GM12878 (cell line): ENCODE measurements around the gene CCDC178.

Experiments
- ELK1 ChIP-seq: IDR thresholded peaks from 2 replicates; pipeline ENCODE4 v1.6.1; 2012; ENCODE audit warnings: low read depth, low read length, improper control_type of control experiment
- ETV6 ChIP-seq, 2 experiments: fragments of 450-650 bp in 1 of 2; IDR thresholded peaks in 1 of 2; conservative IDR thresholded peaks in 1 of 2; 2 replicates each; pipeline ENCODE4 v1.6.1; 2014; ENCODE audit warnings: antibody characterized with exemption in 1 of 2, borderline replicate concordance in 1 of 2, low read depth in 1 of 2, mild to moderate bottlenecking in 1 of 2, moderate library complexity in 1 of 2
- EZH2 ChIP-seq: IDR thresholded peaks from 2 replicates; pipeline ENCODE4 v1.6.1; 2012; ENCODE audit warnings: low read depth, mild to moderate bottlenecking, control low read depth, inconsistent platforms, low read length, borderline replicate concordance; ENCODE audit not compliant: control insufficient read depth
- FOS ChIP-seq: IDR thresholded peaks from 3 replicates; pipeline ENCODE4 v1.6.1; 2011; ENCODE audit warnings: borderline replicate concordance; ENCODE audit not compliant: insufficient read length; ENCODE audit errors: extremely low read depth
- FOXM1 ChIP-seq: IDR thresholded peaks from 2 replicates; pipeline ENCODE4 v1.6.1; 2012; ENCODE audit warnings: low read depth, mild to moderate bottlenecking, inconsistent platforms, low read length, moderate library complexity
- MAX ChIP-seq: IDR thresholded peaks from 2 replicates; pipeline ENCODE4 v1.6.1; 2012; ENCODE audit warnings: low read depth, low read length, improper control_type of control experiment
- MTA3 ChIP-seq: IDR thresholded peaks from 2 replicates; pipeline ENCODE4 v1.6.1; 2012; ENCODE audit warnings: low read length, inconsistent platforms, borderline replicate concordance
- PKNOX1 ChIP-seq: fragments of 450-650 bp; IDR thresholded peaks from 2 replicates; pipeline ENCODE4 v1.6.1; 2016; ENCODE audit warnings: mild to moderate bottlenecking
- POLR2A ChIP-seq: IDR thresholded peaks from 2 replicates; pipeline ENCODE4 v1.6.1; 2011; ENCODE audit warnings: low read depth, mild to moderate bottlenecking, low read length
- RCOR1 ChIP-seq: conservative IDR thresholded peaks from 2 replicates; pipeline ENCODE4 v1.6.1; 2012; ENCODE audit warnings: low read depth, low read length, improper control_type of control experiment
- SP1 ChIP-seq: IDR thresholded peaks from one replicate; pipeline ENCODE4 v1.6.1; 2011; ENCODE audit warnings: low read depth, low read length
- TF ChIP-seq, protein P1 (sequence below): IDR thresholded peaks from 2 replicates; pipeline ENCODE4 v1.6.1; 2012; ENCODE audit warnings: mild to moderate bottlenecking, low read depth, low read length
- TF ChIP-seq, protein P2 (sequence below): IDR thresholded peaks from 2 replicates; pipeline ENCODE4 v1.6.1; 2012; ENCODE audit warnings: low read depth, low read length, improper control_type of control experiment

- TF ChIP-seq ETV6 (conservative IDR thresholded peaks at IDR 0.05 in 1 of 2, IDR thresholded peaks at IDR 0.05 in 1 of 2; ENCODE audit: borderline replicate concordance in 1 of 2, low read depth in 1 of 2) (no peak), POLR2A (no peak), ELK1 (no peak), PKNOX1 (no peak), RCOR1 (no peak), EZH2 (no peak), MAX (no peak), FOXM1 (no peak), MTA3 (no peak), FOS (no peak), SP1 (no peak)
- TF ChIP-seq, protein P1, sequence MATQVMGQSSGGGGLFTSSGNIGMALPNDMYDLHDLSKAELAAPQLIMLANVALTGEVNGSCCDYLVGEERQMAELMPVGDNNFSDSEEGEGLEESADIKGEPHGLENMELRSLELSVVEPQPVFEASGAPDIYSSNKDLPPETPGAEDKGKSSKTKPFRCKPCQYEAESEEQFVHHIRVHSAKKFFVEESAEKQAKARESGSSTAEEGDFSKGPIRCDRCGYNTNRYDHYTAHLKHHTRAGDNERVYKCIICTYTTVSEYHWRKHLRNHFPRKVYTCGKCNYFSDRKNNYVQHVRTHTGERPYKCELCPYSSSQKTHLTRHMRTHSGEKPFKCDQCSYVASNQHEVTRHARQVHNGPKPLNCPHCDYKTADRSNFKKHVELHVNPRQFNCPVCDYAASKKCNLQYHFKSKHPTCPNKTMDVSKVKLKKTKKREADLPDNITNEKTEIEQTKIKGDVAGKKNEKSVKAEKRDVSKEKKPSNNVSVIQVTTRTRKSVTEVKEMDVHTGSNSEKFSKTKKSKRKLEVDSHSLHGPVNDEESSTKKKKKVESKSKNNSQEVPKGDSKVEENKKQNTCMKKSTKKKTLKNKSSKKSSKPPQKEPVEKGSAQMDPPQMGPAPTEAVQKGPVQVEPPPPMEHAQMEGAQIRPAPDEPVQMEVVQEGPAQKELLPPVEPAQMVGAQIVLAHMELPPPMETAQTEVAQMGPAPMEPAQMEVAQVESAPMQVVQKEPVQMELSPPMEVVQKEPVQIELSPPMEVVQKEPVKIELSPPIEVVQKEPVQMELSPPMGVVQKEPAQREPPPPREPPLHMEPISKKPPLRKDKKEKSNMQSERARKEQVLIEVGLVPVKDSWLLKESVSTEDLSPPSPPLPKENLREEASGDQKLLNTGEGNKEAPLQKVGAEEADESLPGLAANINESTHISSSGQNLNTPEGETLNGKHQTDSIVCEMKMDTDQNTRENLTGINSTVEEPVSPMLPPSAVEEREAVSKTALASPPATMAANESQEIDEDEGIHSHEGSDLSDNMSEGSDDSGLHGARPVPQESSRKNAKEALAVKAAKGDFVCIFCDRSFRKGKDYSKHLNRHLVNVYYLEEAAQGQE = no peak
- TF ChIP-seq, protein P2, sequence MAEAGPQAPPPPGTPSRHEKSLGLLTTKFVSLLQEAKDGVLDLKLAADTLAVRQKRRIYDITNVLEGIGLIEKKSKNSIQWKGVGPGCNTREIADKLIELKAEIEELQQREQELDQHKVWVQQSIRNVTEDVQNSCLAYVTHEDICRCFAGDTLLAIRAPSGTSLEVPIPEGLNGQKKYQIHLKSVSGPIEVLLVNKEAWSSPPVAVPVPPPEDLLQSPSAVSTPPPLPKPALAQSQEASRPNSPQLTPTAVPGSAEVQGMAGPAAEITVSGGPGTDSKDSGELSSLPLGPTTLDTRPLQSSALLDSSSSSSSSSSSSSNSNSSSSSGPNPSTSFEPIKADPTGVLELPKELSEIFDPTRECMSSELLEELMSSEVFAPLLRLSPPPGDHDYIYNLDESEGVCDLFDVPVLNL = no peak
Observed at GRCh38 chr18:33010149-33010548, 430.4 kb downstream of the CCDC178 start.
